ENCODE results near the gene FBN1.

Gene FBN1

GRCh38 chr15:48554112-48554511, 91.4 kb downstream of the FBN1 start:
- DNase-seq (ENCODE audit: low read depth in 2 of 2) = no peak

- no peak for DNase-seq (ENCODE audit: low read depth in 2 of 2)
Measured at GRCh38 chr15:48553559-48553958, 92.0 kb downstream of the FBN1 start.

- no peak for DNase-seq (ENCODE audit: low read depth in 2 of 2)
Measured at GRCh38 chr15:48550822-48551525, 94.5 kb downstream of the FBN1 start.

- no peak for DNase-seq (ENCODE audit: low read depth in 2 of 2)
Measured at GRCh38 chr15:48548455-48548854, 97.1 kb downstream of the FBN1 start.

- DNase-seq (ENCODE audit: low read depth in 2 of 2) = no peak
Measured at GRCh38 chr15:48547286-48547685, 98.2 kb downstream of the FBN1 start.

- DNase-seq (ENCODE audit: low read depth in 2 of 2) = no peak
Measured at GRCh38 chr15:48546296-48546695, 99.2 kb downstream of the FBN1 start.

- DNase-seq (ENCODE audit: low read depth in 2 of 2) = no peak
Measured at GRCh38 chr15:48544778-48545177, 100.7 kb downstream of the FBN1 start.

- no peak for DNase-seq (ENCODE audit: low read depth in 2 of 2)
Measured at GRCh38 chr15:48541341-48542278, 103.9 kb downstream of the FBN1 start.

- no peak for DNase-seq (ENCODE audit: low read depth in 2 of 2)
Measured at GRCh38 chr15:48540756-48541155, 104.8 kb downstream of the FBN1 start.

- no peak for DNase-seq (ENCODE audit: low read depth in 2 of 2)
Measured at GRCh38 chr15:48538941-48539340, 106.6 kb downstream of the FBN1 start.

GRCh38 chr15:48537271-48538113, 108.0 kb downstream of the FBN1 start:
- no peak for DNase-seq (ENCODE audit: low read depth in 2 of 2)

GRCh38 chr15:48536681-48537091, 108.8 kb downstream of the FBN1 start:
- no peak for DNase-seq (ENCODE audit: low read depth in 2 of 2)

- no peak for DNase-seq (ENCODE audit: low read depth in 2 of 2)
Measured at GRCh38 chr15:48533982-48534381, 111.5 kb downstream of the FBN1 start.

GRCh38 chr15:48532946-48533345, 112.6 kb downstream of the FBN1 start:
- no peak for DNase-seq (ENCODE audit: low read depth in 2 of 2)

- no peak for DNase-seq (ENCODE audit: low read depth in 2 of 2)
Measured at GRCh38 chr15:48530528-48530927, 115.0 kb downstream of the FBN1 start.

GRCh38 chr15:48528921-48529320, 116.6 kb downstream of the FBN1 start:
- no peak for DNase-seq (ENCODE audit: low read depth in 2 of 2)

- DNase-seq (ENCODE audit: low read depth in 2 of 2) = no peak
Measured at GRCh38 chr15:48527517-48527916, 118.0 kb downstream of the FBN1 start.

GRCh38 chr15:48522911-48523310, 122.6 kb downstream of the FBN1 start:
- no peak for DNase-seq (ENCODE audit: low read depth in 2 of 2)

GRCh38 chr15:48522123-48522522, 123.4 kb downstream of the FBN1 start:
- no peak for DNase-seq (ENCODE audit: low read depth in 2 of 2)

GRCh38 chr15:48520376-48521155, 124.9 kb downstream of the FBN1 start:
- DNase-seq (ENCODE audit: low read depth in 2 of 2) = no peak

GRCh38 chr15:48516121-48516520, 129.4 kb downstream of the FBN1 start:
- DNase-seq (ENCODE audit: low read depth in 2 of 2) = no peak

Measured in stimulated activated CD4-positive, alpha-beta T cell treated with anti-CD3 and anti-CD28 coated beads, Interleukin-15, amount 100 ng/mL, for 48 hours (primary cell).